Measurements from ENCODE around the gene SPINK13. TPM values are rescaled to one million over a fixed set of nuclear protein-coding genes. Genes with fewer than 3 reads are reported as not detected.

Gene SPINK13
- total RNA-seq, 1 donor from 2014 or later: not detected

DNA sequence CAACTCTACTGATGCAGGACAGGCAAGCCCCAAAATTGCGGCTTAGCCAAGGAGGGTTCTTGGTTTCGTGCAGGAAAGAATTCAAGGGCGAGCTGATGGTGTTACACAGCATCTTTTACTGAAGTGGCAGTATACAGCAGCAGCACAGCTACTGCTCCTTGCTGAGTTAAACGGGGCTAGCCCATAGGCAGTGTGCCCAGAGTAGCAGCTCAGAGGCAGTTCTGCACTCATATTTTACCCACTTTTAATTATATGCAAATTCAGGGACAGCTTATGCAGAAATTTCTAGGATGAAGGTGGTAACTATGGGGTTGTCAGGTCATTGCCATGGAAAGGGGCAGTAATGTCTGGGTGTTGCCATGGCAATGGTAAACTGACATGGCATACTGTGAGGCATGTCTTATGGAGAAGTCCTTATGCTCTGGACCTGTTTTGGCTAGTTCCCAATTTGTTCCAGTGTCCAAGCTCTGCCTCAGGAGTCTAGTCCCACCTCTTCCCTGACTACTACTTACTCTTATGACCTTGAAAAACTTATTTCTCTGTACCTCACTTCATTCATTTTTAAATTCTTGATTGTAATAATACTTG, 64.8 kb downstream of the SPINK13 start:
- Mint-ChIP-seq H3K36me3 (ENCODE audit: low read depth) (no peaks in the 10 kb centered on the region), H3K27me3 (ENCODE audit: insufficient read depth) (no peaks in the 10 kb centered on the region), H3K4me1 (ENCODE audit: low read depth) (no peaks in the 10 kb centered on the region), H3K4me3 (no peak overlapping the region), H3K27ac (no peak overlapping the region), H3K9me3 (peaks cover 4% of the 10 kb centered on the region)
- DNase-seq (ENCODE audit: low spot score): no peak
- intact Hi-C loops (cut with micrococcal nuclease): no loop called here

DNA sequence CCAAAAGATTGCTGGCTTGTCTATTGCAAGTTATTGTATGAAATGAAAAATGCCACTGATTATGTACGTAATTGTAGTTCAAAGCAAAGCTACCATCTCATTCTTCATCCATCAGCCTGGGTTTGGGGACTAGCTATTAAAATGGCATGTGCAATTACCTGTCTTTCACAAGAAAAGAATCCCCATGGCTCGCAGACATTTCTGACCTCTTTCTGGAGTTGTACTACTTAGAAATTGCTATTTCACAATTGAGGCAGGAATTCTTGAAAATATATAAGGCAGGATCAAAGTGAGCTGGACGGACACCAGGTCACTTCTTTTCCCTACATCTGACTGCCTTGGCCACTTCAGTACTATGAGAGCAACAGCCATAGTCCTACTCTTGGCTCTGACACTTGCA, 66.7 kb downstream of the SPINK13 start, which contains the start of gene SPINK9:
Gene SPINK9 (plus strand): TSS at position 301 of the 400 bp plus-strand sequence. CDS start 55 bp downstream, at position 356.
- intact Hi-C loops (cut with micrococcal nuclease): no loop called here
- Mint-ChIP-seq H3K27me3 (ENCODE audit: insufficient read depth) (no peaks in the 10 kb centered on the region), H3K36me3 (ENCODE audit: low read depth) (no peaks in the 10 kb centered on the region), H3K27ac (no peak within 1 kb of the TSS), H3K4me1 (ENCODE audit: low read depth) (no peaks in the 10 kb centered on the region), H3K9me3 (peaks cover 4% of the 10 kb centered on the region), H3K4me3 (no peak within 1 kb of the TSS)
- DNase-seq (ENCODE audit: low spot score): no peak

Other genes starting within 250 kb of the SPINK13 start
- not detected in 2 replicates for gene SPINK5, start 204.8 kb upstream of the SPINK13 start, total RNA-seq
- not detected in 2 replicates for gene SPINK14, start 100.2 kb upstream of the SPINK13 start, total RNA-seq
- gene SPINK6, start 65.8 kb upstream of the SPINK13 start, total RNA-seq: not detected in 2 replicates
- not detected in 2 replicates for gene MARCOL, start 30.3 kb upstream of the SPINK13 start, total RNA-seq
- not detected in 2 replicates for gene SPINK7, start 43.6 kb downstream of the SPINK13 start, total RNA-seq
- gene SPINK9, start 66.8 kb downstream of the SPINK13 start, total RNA-seq: not detected in 2 replicates
- gene FBXO38, start 115.2 kb downstream of the SPINK13 start, total RNA-seq: 64.3 and 80.3 TPM in 2 replicates